ENCODE measurements around the gene CTAGE9.
"Not testable (repeated sequence)": the region's sequence is repeated elsewhere in the genome, so short reads cannot be mapped to it uniquely, and the experiment has no call there.

The CTAGE9 gene

GRCh38 chr6:131710917-131711316 is at the start of gene CTAGE9:
CTAGE9 (minus strand) TSS chr6:131711017; CDS start chr6:131711017, 0 bp downstream.
- DNase-seq (ENCODE audit: low read depth, low spot score); H3K27ac ChIP-seq: not testable (repeated sequence)

GRCh38 chr6:131758920-131759319 is 48.1 kb upstream of the CTAGE9 start:
- no peak overlapping the region for H3K27ac ChIP-seq
- no peak for DNase-seq (ENCODE audit: low read depth, low spot score)

DNA sequence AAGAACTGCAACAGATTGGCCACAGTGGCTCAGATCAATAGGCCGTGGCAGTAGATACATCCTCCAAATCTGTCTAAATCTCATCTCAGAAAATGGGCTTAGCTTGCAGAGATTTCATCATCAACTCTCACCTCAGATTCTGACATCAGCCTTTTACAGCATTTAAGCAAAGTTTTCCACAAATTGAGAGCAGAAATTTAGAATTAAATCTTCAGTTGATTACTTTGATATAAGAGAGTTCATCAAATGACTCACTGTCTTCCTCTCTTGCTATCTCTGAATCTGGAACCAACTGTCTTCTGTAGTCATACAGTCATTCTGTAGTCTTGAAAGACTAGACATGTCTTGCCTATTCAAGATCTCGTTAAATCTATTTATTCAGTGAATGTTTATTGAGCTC is 45.2 kb upstream of the CTAGE9 start:
- no peak for DNase-seq (ENCODE audit: low read depth, low spot score)

DNA sequence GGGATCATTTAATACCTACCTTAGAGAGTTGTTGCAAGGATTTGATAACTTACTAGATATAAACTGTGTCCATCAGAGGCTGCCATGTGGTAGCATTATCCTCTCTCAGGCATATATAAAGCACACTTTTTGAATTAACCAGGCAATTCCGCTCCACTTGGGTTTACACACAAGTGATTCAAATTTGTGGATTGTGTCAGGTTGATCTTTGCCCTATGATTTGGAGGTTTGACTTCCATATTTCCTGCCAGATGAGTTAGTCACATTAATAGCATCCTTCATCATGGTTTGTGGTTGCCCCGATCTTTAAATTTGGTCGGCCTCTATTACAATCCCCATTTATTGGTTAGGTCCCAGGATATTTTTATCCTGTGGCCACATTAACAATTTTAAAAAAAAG is 44.8 kb upstream of the CTAGE9 start:
- DNase-seq (ENCODE audit: low read depth, low spot score): peak; percentile 3
- H3K27ac ChIP-seq: no peak overlapping the region

More for the DNA sequence above, 45.2 kb upstream of the CTAGE9 start:
- H3K27ac ChIP-seq: no peak overlapping the region

- no peak for DNase-seq (ENCODE audit: low read depth, low spot score)
- H3K27ac ChIP-seq: no peak overlapping the region
Measured at GRCh38 chr6:131754715-131755567, 44.1 kb upstream of the CTAGE9 start.

DNA sequence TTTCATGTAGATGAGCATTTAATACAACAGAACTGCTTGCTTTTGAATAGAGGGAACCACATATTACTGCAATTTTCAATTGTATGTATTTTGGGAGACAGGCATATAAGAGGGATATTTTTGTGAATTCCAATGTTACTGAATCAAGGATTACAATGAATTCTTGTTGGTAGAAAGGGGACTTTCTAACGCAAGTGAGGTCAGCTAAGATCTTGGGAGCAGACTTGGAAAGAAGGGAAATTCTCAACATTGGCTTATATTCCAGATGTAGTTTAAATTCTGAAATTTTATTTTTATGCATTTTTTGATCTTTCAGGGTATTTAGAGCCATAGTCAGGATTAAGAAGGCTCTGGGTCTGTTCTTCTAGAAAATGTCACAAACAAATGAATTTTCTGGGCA is 43.3 kb upstream of the CTAGE9 start:
- no peak for DNase-seq (ENCODE audit: low read depth, low spot score)

GRCh38 chr6:131751012-131751715 is 40.3 kb upstream of the CTAGE9 start:
- H3K27ac ChIP-seq: not testable (repeated sequence)

More for the DNA sequence above, 43.3 kb upstream of the CTAGE9 start:
- H3K27ac ChIP-seq: no peak overlapping the region

GRCh38 chr6:131749023-131749422 is 38.2 kb upstream of the CTAGE9 start:
- no peak for DNase-seq (ENCODE audit: low read depth, low spot score)

More at GRCh38 chr6:131751012-131751715, 40.3 kb upstream of the CTAGE9 start:
- DNase-seq (ENCODE audit: low read depth, low spot score): not testable (repeated sequence)

GRCh38 chr6:131747821-131748353 is 37.1 kb upstream of the CTAGE9 start:
- no peak overlapping the region for H3K27ac ChIP-seq
- DNase-seq (ENCODE audit: low read depth, low spot score): no peak

More at GRCh38 chr6:131749023-131749422, 38.2 kb upstream of the CTAGE9 start:
- no peak overlapping the region for H3K27ac ChIP-seq

GRCh38 chr6:131745476-131745875 is 34.7 kb upstream of the CTAGE9 start:
- no peak overlapping the region for H3K27ac ChIP-seq
- no peak for DNase-seq (ENCODE audit: low read depth, low spot score)

- no peak for DNase-seq (ENCODE audit: low read depth, low spot score)
- no peak overlapping the region for H3K27ac ChIP-seq
Measured at GRCh38 chr6:131744432-131745287, 33.8 kb upstream of the CTAGE9 start.

DNA sequence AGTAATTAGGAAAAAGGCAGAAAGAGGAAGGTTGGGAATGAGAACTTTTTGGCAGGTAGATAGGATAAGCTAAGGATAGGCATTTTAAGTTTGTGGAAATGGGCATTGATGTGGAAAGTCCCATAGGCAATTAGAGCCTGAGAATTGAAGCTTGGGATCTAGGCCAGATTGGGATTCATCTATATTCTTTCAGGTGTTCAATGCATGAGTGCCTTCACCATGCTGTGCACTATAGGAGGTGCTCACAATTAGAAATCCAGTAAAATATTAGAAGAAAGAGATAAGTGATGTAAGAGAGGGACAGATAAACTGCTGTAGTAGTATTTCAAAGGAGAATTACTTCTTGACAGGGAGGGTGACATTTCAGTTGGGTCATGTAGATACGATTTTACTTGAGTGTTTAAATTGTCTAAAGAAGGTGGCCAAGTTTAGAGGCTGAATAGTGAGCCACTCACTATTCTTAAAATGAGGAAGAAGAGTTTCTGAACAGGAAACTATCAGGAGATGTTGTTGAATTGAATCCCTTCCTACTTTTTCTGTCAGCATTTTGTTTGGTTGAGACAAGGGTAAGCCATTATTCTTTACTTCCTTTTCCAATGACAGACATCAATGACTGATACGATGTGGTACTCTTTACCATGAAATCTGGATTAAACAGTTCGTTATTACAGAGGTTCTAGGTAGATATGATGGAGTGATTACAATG is 31.0 kb upstream of the CTAGE9 start:
- no peak overlapping the region for H3K27ac ChIP-seq
- no peak for DNase-seq (ENCODE audit: low read depth, low spot score)

- DNase-seq (ENCODE audit: low read depth, low spot score): no peak
- no peak overlapping the region for H3K27ac ChIP-seq
Measured at GRCh38 chr6:131740161-131740560, 29.3 kb upstream of the CTAGE9 start.

- no peak for DNase-seq (ENCODE audit: low read depth, low spot score)
- H3K27ac ChIP-seq: no peak overlapping the region
Measured at GRCh38 chr6:131739136-131739535, 28.3 kb upstream of the CTAGE9 start.

- no peak overlapping the region for H3K27ac ChIP-seq
- DNase-seq (ENCODE audit: low read depth, low spot score): no peak
Measured at GRCh38 chr6:131736811-131737210, 26.0 kb upstream of the CTAGE9 start.

DNA sequence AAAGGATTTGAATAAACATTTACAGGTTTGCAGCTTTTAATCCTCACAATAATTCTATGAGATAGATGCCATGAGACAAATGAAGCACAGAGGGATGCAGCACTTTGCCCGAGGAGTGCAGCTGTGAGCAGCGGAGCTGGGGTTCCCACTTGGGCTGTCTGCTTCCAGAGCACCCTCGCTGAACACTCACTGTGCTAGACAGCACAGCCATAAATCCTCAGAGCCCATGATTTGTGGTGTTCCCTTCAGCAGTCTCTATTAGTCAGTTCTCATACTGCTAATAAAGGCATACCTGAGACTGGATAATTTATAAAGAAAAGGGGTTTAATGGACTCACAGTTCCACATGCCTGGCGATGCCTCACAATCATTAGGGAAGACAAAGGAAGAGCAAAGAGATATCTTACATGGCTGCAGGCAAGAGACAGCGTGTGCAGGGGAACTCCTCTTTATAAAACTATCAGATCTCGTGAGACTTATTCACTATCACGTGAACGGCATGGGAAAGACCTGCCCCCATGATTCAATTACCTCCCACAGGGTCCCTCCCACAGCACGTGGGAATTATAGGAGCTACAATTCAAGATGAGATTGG is 25.3 kb upstream of the CTAGE9 start:
- no peak overlapping the region for H3K27ac ChIP-seq
- no peak for DNase-seq (ENCODE audit: low read depth, low spot score)

- no peak overlapping the region for H3K27ac ChIP-seq
- DNase-seq (ENCODE audit: low read depth, low spot score): no peak
Measured at GRCh38 chr6:131733376-131734016, 22.7 kb upstream of the CTAGE9 start.

DNA sequence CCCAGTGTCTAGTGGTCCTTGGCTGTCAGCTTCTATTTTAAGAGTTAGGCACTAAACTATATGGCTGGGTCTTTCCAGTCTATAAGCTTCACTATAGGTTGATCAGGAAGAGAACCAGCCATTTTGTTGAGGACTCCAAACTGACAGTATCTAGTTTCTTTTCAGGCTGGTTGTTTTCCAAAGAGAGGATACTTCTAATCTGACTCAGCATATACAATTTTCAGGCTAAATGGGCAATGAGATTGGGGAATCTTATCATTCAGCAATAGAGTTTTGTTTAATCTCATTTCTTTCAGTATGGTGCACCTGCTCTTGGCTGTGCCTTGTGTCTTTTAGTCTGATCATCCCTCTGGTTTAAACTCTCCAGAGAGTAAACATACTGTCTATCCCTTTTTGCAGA is 20.4 kb upstream of the CTAGE9 start:
- H3K27ac ChIP-seq: no peak overlapping the region
- DNase-seq (ENCODE audit: low read depth, low spot score): no peak

GRCh38 chr6:131730264-131730663 is 19.4 kb upstream of the CTAGE9 start:
- no peak for DNase-seq (ENCODE audit: low read depth, low spot score)
- H3K27ac ChIP-seq: no peak overlapping the region
